ENCODE data around the gene KLHL29. TPM values are rescaled to one million over a fixed set of nuclear protein-coding genes. Genes with fewer than 3 reads are reported as not detected.

KLHL29 gene
- total and polyA plus RNA-seq, 2 experiments from 2014 or later = 1.9 to 6.4 TPM

- Histone ChIP-seq H3K4me1 (ENCODE audit: insufficient read depth) (no peaks in the 10 kb centered on the region), H3F3A (ENCODE audit: insufficient read depth) (peaks cover 4% of the 10 kb centered on the region; the same call in 1 of the 2 replicates), H3K9me2 (ENCODE audit: insufficient read depth) (no peaks in the 10 kb centered on the region), H3K9ac (no peak overlapping the region), H3K36me3 (ENCODE audit: low read depth) (no peaks in the 10 kb centered on the region), H3K79me2 (ENCODE audit: insufficient read depth) (no peaks in the 10 kb centered on the region), H3K27ac (no peak overlapping the region), H2AFZ (no peak overlapping the region), H3K4me3 (no peak overlapping the region), H3K27me3 (replicated peaks; ENCODE audit: insufficient read depth) (no peaks in the 10 kb centered on the region), H3K4me2 (ENCODE audit: unreplicated experiment) (no peak overlapping the region), H4K20me1 (ENCODE audit: insufficient read depth) (no peaks in the 10 kb centered on the region), H3K9me3 (ENCODE audit: low read depth) (peaks cover 4% of the 10 kb centered on the region)
- WGBS, 2 experiments (ENCODE audit: low coverage in 1 of 2, low lambda C conversion rate in 2 of 2, missing lambda C conversion rate in 2 of 2) = 84 to 89% methylated on average over 7 of the region's 7 CpGs
- no peak for DNase-seq
- TF ChIP-seq EZH2phosphoT487 (IDR thresholded peaks at IDR 0.05; ENCODE audit: insufficient read depth, low read depth) = no peak
- TF ChIP-seq EZH2 (IDR thresholded peaks at IDR 0.05; ENCODE audit: insufficient read depth, poor library complexity, severe bottlenecking) = no peak
- in situ Hi-C loops (cut with MboI) = no loop called here
Measured at GRCh38 chr2:23609254-23609653, 224.3 kb downstream of the KLHL29 start.

GRCh38 chr2:23611839-23612238 is 226.9 kb downstream of the KLHL29 start:
- 92 to 99% methylated on average over 3 of the region's 3 CpGs for WGBS, 2 experiments (ENCODE audit: low coverage in 1 of 2, low lambda C conversion rate in 2 of 2, missing lambda C conversion rate in 2 of 2)

DNA sequence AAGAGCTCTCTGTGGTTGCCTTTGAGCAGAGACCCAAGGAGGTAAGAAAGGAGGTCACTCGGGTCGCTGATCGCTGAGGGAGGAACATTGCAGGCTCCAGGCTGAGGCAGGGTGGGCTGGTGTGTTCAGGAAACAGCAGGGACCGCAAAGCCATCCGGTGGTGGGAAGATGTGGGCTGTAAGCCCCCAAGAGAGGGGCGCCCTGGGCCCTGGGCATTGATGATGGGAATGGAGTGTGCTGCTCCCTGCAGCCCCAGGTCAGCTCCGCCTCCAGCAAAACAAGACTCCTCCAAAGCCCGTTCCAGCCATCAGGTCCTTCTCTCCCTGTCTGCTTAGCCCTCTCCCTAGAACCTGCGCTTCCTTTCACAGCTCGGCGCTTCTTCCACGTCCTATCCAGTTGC is 229.7 kb downstream of the KLHL29 start:
- TF ChIP-seq EZH2 (IDR thresholded peaks at IDR 0.05; ENCODE audit: insufficient read depth, poor library complexity, severe bottlenecking) (no peak), EZH2phosphoT487 (IDR thresholded peaks at IDR 0.05; ENCODE audit: insufficient read depth, low read depth) (no peak)
- H3K79me2 ChIP-seq (ENCODE audit: insufficient read depth) = no peaks in the 10 kb centered on the region
- H3K36me3 ChIP-seq (ENCODE audit: low read depth) = no peaks in the 10 kb centered on the region
- DNase-seq = no peak
- in situ Hi-C loops (cut with MboI) = no loop called here
- peaks cover 12% of the 10 kb centered on the region for H3K4me1 ChIP-seq (ENCODE audit: insufficient read depth)
- H4K20me1 ChIP-seq (ENCODE audit: insufficient read depth) = no peaks in the 10 kb centered on the region
- no peak overlapping the region for H3K4me2 ChIP-seq (ENCODE audit: unreplicated experiment)
- no peaks in the 10 kb centered on the region for H3K9me2 ChIP-seq (ENCODE audit: insufficient read depth)
- no peaks in the 10 kb centered on the region for H3K27me3 ChIP-seq (replicated peaks; ENCODE audit: insufficient read depth)
- H3K27ac ChIP-seq = no peak overlapping the region
- no peak overlapping the region for H3K9ac ChIP-seq
- peaks cover 16% of the 10 kb centered on the region for H3F3A ChIP-seq (ENCODE audit: insufficient read depth)
- H3K9me3 ChIP-seq (ENCODE audit: low read depth) = peaks cover 4% of the 10 kb centered on the region
- 98 to 99% methylated on average over 11 to 12 of the region's 12 CpGs for whole genome bisulfite sequencing, 2 experiments (ENCODE audit: low coverage in 1 of 2, low lambda C conversion rate in 2 of 2, missing lambda C conversion rate in 2 of 2)
- no peak overlapping the region for H2AFZ ChIP-seq
- H3K4me3 ChIP-seq = no peak overlapping the region

More at GRCh38 chr2:23611839-23612238, 226.9 kb downstream of the KLHL29 start:
- DNase-seq = no peak
- Histone ChIP-seq H4K20me1 (ENCODE audit: insufficient read depth) (no peaks in the 10 kb centered on the region), H3K9me2 (ENCODE audit: insufficient read depth) (no peaks in the 10 kb centered on the region), H3K36me3 (ENCODE audit: low read depth) (no peaks in the 10 kb centered on the region), H2AFZ (no peak overlapping the region), H3K9me3 (ENCODE audit: low read depth) (peaks cover 4% of the 10 kb centered on the region), H3K9ac (no peak overlapping the region), H3F3A (ENCODE audit: insufficient read depth) (peaks cover 1% of the 10 kb centered on the region; the same call in 1 of the 2 replicates), H3K4me1 (ENCODE audit: insufficient read depth) (no peaks in the 10 kb centered on the region), H3K4me2 (ENCODE audit: unreplicated experiment) (no peak overlapping the region), H3K79me2 (ENCODE audit: insufficient read depth) (no peaks in the 10 kb centered on the region), H3K27me3 (replicated peaks; ENCODE audit: insufficient read depth) (no peaks in the 10 kb centered on the region), H3K27ac (no peak overlapping the region), H3K4me3 (no peak overlapping the region)
- in situ Hi-C loops (cut with MboI) = no loop called here
- TF ChIP-seq EZH2 (IDR thresholded peaks at IDR 0.05; ENCODE audit: insufficient read depth, poor library complexity, severe bottlenecking) (no peak), EZH2phosphoT487 (IDR thresholded peaks at IDR 0.05; ENCODE audit: insufficient read depth, low read depth) (no peak)

- Histone ChIP-seq H3K4me3 (no peak overlapping the region), H3K4me1 (ENCODE audit: insufficient read depth) (peaks cover 12% of the 10 kb centered on the region), H3K4me2 (ENCODE audit: unreplicated experiment) (no peak overlapping the region), H2AFZ (no peak overlapping the region), H3K27ac (no peak overlapping the region), H3K9me2 (ENCODE audit: insufficient read depth) (no peaks in the 10 kb centered on the region), H3K36me3 (ENCODE audit: low read depth) (no peaks in the 10 kb centered on the region), H3K79me2 (ENCODE audit: insufficient read depth) (no peaks in the 10 kb centered on the region), H4K20me1 (ENCODE audit: insufficient read depth) (no peaks in the 10 kb centered on the region), H3K9me3 (ENCODE audit: low read depth) (peaks cover 4% of the 10 kb centered on the region), H3K27me3 (replicated peaks; ENCODE audit: insufficient read depth) (no peaks in the 10 kb centered on the region), H3F3A (ENCODE audit: insufficient read depth) (peaks cover 16% of the 10 kb centered on the region), H3K9ac (no peak overlapping the region)
- DNase-seq = no peak
- TF ChIP-seq EZH2phosphoT487 (IDR thresholded peaks at IDR 0.05; ENCODE audit: insufficient read depth, low read depth) = no peak
- no peak for TF ChIP-seq EZH2 (IDR thresholded peaks at IDR 0.05; ENCODE audit: insufficient read depth, poor library complexity, severe bottlenecking)
- in situ Hi-C loops (cut with MboI) = no loop called here
- 95 to 96% methylated on average over 20 of the region's 20 CpGs for WGBS, 2 experiments (ENCODE audit: low coverage in 1 of 2, low lambda C conversion rate in 2 of 2, missing lambda C conversion rate in 2 of 2)
Measured at GRCh38 chr2:23615216-23616020, 230.4 kb downstream of the KLHL29 start.

All from GM23248 (cell line).